HEK293 (cell line): ENCODE results near the gene CD68.

Experiments
- SALL2 ChIP-seq: fragments of 450-650 bp; formaldehyde crosslinking; IDR thresholded peaks from 2 replicates; pipeline ENCODE4 v1.5.0; 2017; ENCODE audit warnings: missing biosample characterization, mild to moderate bottlenecking, missing genetic modification characterization, borderline replicate concordance
- ZFP37 ChIP-seq: fragments of 450-650 bp; formaldehyde crosslinking; IDR thresholded peaks from 2 replicates; pipeline ENCODE4 v1.5.1; 2016; ENCODE audit warnings: missing biosample characterization, missing genetic modification characterization
- ZNF19 ChIP-seq: fragments of 450-650 bp; formaldehyde crosslinking; IDR thresholded peaks from 2 replicates; pipeline ENCODE4; 2016; ENCODE audit warnings: missing biosample characterization, missing genetic modification characterization, low read depth
- ZNF629 ChIP-seq: fragments of 450-650 bp; formaldehyde crosslinking; IDR thresholded peaks from 2 replicates; pipeline ENCODE4 v1.5.1; 2017; ENCODE audit warnings: missing biosample characterization, missing genetic modification characterization
- ZNF791 ChIP-seq: fragments of 450-650 bp; formaldehyde crosslinking; IDR thresholded peaks from 2 replicates; pipeline ENCODE4 v1.5.1; 2016; ENCODE audit warnings: missing biosample characterization, missing genetic modification characterization
- ZNF792 ChIP-seq: fragments of 450-650 bp; formaldehyde crosslinking; IDR thresholded peaks from 2 replicates; pipeline ENCODE4 v1.5.1; 2016; ENCODE audit warnings: missing biosample characterization, missing genetic modification characterization
- TF ChIP-seq, protein P1 (sequence below): fragments of 450-650 bp; formaldehyde crosslinking; IDR thresholded peaks from 2 replicates; pipeline ENCODE4 v1.5.1; 2016; ENCODE audit warnings: missing biosample characterization, missing genetic modification characterization
- TF ChIP-seq, protein P2 (sequence below): fragments of 450-650 bp; formaldehyde crosslinking; IDR thresholded peaks from 2 replicates; pipeline ENCODE4 v1.5.1; 2017; ENCODE audit warnings: missing biosample characterization, missing genetic modification characterization
- TF ChIP-seq, protein P3 (sequence below): fragments of 450-650 bp; formaldehyde crosslinking; IDR thresholded peaks from 2 replicates; pipeline ENCODE4 v1.5.1; 2017; ENCODE audit warnings: missing biosample characterization, mild to moderate bottlenecking, missing genetic modification characterization, moderate library complexity

DNA sequence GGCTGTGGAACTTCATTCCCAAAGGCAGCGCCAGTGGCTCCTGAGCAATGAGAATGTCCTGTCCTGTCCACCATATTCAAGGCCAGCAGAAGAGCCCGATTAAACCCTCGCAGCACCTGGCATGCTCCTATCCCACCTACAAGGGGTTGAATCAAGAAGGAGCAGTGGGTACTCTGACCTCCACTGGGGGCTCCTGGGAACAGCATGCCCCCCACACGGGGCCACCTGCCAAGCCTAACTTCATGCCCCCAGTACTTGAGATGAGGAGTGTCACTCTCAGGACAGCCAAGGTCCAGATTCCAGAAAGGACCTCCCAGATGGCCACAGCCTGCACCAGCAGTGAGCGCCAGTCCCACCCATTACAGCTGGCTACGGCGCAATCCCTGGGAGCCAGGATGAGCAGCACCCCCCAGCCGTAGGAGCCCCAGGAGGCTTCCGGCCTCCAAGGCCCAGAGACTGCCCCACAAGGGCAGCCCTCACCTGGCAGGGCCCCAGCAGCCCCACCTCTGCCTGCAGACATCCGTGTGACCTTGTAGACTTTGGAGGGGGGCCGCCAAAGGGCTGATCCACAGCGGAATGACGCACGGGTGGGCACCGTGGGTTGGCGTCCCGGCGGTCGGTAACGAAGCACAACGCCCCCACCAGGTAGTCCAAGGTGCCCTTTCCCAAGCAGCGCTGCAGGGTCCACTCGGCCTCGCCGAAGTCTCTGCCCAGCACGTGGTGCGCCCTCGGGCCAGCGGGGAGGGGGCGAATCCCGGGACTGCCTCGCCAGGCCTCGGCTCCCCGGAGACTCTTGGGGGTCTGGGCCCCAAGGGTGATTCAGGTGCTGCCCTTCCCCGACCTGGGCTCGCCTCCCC, 3.2 kb downstream of the CD68 start:
- TF ChIP-seq ZNF19 (no peak), ZFP37 (tag by site-specific recombination) (no peak), ZNF792 (no peak), ZNF629 (tag by site-specific recombination) (no peak), ZNF791 (no peak), SALL2 (tag by site-specific recombination) (no peak)
- TF ChIP-seq, protein P1, sequence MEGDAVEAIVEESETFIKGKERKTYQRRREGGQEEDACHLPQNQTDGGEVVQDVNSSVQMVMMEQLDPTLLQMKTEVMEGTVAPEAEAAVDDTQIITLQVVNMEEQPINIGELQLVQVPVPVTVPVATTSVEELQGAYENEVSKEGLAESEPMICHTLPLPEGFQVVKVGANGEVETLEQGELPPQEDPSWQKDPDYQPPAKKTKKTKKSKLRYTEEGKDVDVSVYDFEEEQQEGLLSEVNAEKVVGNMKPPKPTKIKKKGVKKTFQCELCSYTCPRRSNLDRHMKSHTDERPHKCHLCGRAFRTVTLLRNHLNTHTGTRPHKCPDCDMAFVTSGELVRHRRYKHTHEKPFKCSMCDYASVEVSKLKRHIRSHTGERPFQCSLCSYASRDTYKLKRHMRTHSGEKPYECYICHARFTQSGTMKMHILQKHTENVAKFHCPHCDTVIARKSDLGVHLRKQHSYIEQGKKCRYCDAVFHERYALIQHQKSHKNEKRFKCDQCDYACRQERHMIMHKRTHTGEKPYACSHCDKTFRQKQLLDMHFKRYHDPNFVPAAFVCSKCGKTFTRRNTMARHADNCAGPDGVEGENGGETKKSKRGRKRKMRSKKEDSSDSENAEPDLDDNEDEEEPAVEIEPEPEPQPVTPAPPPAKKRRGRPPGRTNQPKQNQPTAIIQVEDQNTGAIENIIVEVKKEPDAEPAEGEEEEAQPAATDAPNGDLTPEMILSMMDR: no peak
- TF ChIP-seq, protein P2, sequence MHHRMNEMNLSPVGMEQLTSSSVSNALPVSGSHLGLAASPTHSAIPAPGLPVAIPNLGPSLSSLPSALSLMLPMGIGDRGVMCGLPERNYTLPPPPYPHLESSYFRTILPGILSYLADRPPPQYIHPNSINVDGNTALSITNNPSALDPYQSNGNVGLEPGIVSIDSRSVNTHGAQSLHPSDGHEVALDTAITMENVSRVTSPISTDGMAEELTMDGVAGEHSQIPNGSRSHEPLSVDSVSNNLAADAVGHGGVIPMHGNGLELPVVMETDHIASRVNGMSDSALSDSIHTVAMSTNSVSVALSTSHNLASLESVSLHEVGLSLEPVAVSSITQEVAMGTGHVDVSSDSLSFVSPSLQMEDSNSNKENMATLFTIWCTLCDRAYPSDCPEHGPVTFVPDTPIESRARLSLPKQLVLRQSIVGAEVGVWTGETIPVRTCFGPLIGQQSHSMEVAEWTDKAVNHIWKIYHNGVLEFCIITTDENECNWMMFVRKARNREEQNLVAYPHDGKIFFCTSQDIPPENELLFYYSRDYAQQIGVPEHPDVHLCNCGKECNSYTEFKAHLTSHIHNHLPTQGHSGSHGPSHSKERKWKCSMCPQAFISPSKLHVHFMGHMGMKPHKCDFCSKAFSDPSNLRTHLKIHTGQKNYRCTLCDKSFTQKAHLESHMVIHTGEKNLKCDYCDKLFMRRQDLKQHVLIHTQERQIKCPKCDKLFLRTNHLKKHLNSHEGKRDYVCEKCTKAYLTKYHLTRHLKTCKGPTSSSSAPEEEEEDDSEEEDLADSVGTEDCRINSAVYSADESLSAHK (tag by site-specific recombination): no peak
- TF ChIP-seq, protein P3, sequence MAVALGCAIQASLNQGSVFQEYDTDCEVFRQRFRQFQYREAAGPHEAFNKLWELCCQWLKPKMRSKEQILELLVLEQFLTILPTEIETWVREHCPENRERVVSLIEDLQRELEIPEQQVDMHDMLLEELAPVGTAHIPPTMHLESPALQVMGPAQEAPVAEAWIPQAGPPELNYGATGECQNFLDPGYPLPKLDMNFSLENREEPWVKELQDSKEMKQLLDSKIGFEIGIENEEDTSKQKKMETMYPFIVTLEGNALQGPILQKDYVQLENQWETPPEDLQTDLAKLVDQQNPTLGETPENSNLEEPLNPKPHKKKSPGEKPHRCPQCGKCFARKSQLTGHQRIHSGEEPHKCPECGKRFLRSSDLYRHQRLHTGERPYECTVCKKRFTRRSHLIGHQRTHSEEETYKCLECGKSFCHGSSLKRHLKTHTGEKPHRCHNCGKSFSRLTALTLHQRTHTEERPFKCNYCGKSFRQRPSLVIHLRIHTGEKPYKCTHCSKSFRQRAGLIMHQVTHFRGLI (tag by site-specific recombination): no peak
